Trophoblast cell (in vitro differentiated cells and primary cell): Measurements from ENCODE around the gene PTGR1.

ENCODE experiments used
- DNase-seq, 2 donors: peaks; one replicate each; pipeline ENCODE4 v3.0.0-alpha.2; 2016
- H2AFZ ChIP-seq: 2 replicates; pipeline ENCODE4 v1.6.1; 2013; ENCODE audit warnings: low read length, moderate library complexity, mild to moderate bottlenecking; ENCODE audit not compliant: insufficient read depth, poor library complexity
- H2AK5ac ChIP-seq: 2 replicates; pipeline ENCODE4 v1.6.1; 2013; ENCODE audit warnings: mild to moderate bottlenecking, low read length
- H2BK120ac ChIP-seq: 2 replicates; pipeline ENCODE4 v1.6.1; 2013; ENCODE audit warnings: low read length, mild to moderate bottlenecking, moderate library complexity; ENCODE audit not compliant: insufficient read depth, poor library complexity
- H2BK12ac ChIP-seq: 2 replicates; pipeline ENCODE4 v1.6.1; 2013; ENCODE audit warnings: mild to moderate bottlenecking, low read length, moderate library complexity
- H2BK5ac ChIP-seq: 2 replicates; pipeline ENCODE4 v1.6.1; 2013; ENCODE audit warnings: low read length, low read depth, moderate library complexity, mild to moderate bottlenecking; ENCODE audit not compliant: poor library complexity
- H3K14ac ChIP-seq: 2 replicates; pipeline ENCODE4 v1.6.1; 2013; ENCODE audit warnings: mild to moderate bottlenecking, low read length
- H3K18ac ChIP-seq: 2 replicates; pipeline ENCODE4 v1.6.1; 2013; ENCODE audit warnings: mild to moderate bottlenecking, low read length
- H3K23ac ChIP-seq: 2 replicates; pipeline ENCODE4 v1.6.1; 2013; ENCODE audit warnings: low read length
- H3K27ac ChIP-seq: 2 replicates; pipeline ENCODE4 v1.5.1; 2013; ENCODE audit warnings: low read depth, mild to moderate bottlenecking, inconsistent platforms, low read length, moderate library complexity
- H3K27me3 ChIP-seq: 2 replicates; pipeline ENCODE4 v1.6.1; 2013; ENCODE audit warnings: inconsistent platforms, mild to moderate bottlenecking, low read length, moderate library complexity; ENCODE audit not compliant: insufficient read depth
- H3K36me3 ChIP-seq, 2 experiments: 1 replicate in 1 of 2; 2 replicates in 1 of 2; pipeline ENCODE4 v1.6.1; 2013; ENCODE audit warnings: low read length in 2 of 2, mild to moderate bottlenecking in 2 of 2, moderate library complexity in 1 of 2; ENCODE audit not compliant: insufficient read depth in 2 of 2, control insufficient read depth in 1 of 2
- H3K4ac ChIP-seq: 2 replicates; pipeline ENCODE4 v1.6.1; 2013; ENCODE audit warnings: low read depth, mild to moderate bottlenecking, low read length, moderate library complexity
- H3K4me1 ChIP-seq, 2 experiments: 1 replicate in 1 of 2; 2 replicates in 1 of 2; pipeline ENCODE4 v1.6.1; 2013; ENCODE audit warnings: low read length in 2 of 2, mild to moderate bottlenecking in 2 of 2, moderate library complexity in 1 of 2; ENCODE audit not compliant: insufficient read depth in 2 of 2, control insufficient read depth in 1 of 2
- H3K4me2 ChIP-seq: 2 replicates; pipeline ENCODE4 v1.6.1; 2013; ENCODE audit warnings: inconsistent platforms, mild to moderate bottlenecking, low read length, moderate library complexity
- H3K4me3 ChIP-seq: 2 replicates; pipeline ENCODE4 v1.5.1; 2013; ENCODE audit warnings: mild to moderate bottlenecking, low read depth, low read length, inconsistent platforms
- H3K79me1 ChIP-seq: one replicate; pipeline ENCODE4 v1.6.1; 2013; ENCODE audit warnings: low read length
- H3K79me2 ChIP-seq: 2 replicates; pipeline ENCODE4 v1.6.1; 2013; ENCODE audit warnings: low read length, mild to moderate bottlenecking; ENCODE audit not compliant: control insufficient read depth, insufficient read depth, poor library complexity
- H3K9ac ChIP-seq: 2 replicates; pipeline ENCODE4 v1.6.1; 2013; ENCODE audit warnings: mild to moderate bottlenecking, low read length
- H3K9me3 ChIP-seq: 2 replicates; pipeline ENCODE4 v1.6.1; 2013; ENCODE audit warnings: low read depth, mild to moderate bottlenecking, control low read depth, inconsistent platforms, low read length; ENCODE audit not compliant: insufficient read depth
- H4K12ac ChIP-seq: 2 replicates; pipeline ENCODE4 v1.6.1; 2013; ENCODE audit warnings: low read depth, mild to moderate bottlenecking, low read length, moderate library complexity
- H4K8ac ChIP-seq: 2 replicates; pipeline ENCODE4 v1.6.1; 2013; ENCODE audit warnings: low read depth, mild to moderate bottlenecking, low read length, moderate library complexity
- H4K91ac ChIP-seq: one replicate; pipeline ENCODE4 v1.6.1; 2013; ENCODE audit warnings: low read depth, mild to moderate bottlenecking, low read length, moderate library complexity
- WGBS: extraction: QIAGEN DNeasy Blood & Tissue Kit; methylation state at CpG from one replicate; pipeline ENCODE4 v1.1.7; 2013; ENCODE audit warnings: missing lambda C conversion rate; ENCODE audit not compliant: insufficient read length, insufficient coverage; ENCODE audit errors: extremely low coverage; 5-methylcytosine and 5-hydroxymethylcytosine counted together

The PTGR1 gene

GRCh38 chr9:111645806-111646205, 46.4 kb upstream of the PTGR1 start:
- no peak overlapping the region for H3K14ac ChIP-seq
- no peak overlapping the region for H3K23ac ChIP-seq
- no peaks in the 10 kb centered on the region for H3K9me3 ChIP-seq
- no peaks in the 10 kb centered on the region for H3K79me1 ChIP-seq
- no peaks in the 10 kb centered on the region for H3K27me3 ChIP-seq
- H3K4me1 ChIP-seq: no peaks in the 10 kb centered on the region
- H3K9ac ChIP-seq: no peak overlapping the region
- H3K79me2 ChIP-seq: no peaks in the 10 kb centered on the region
- H2BK12ac ChIP-seq: no peak overlapping the region
- H3K4ac ChIP-seq: no peak overlapping the region
- no peak overlapping the region for H2AK5ac ChIP-seq
- no peak overlapping the region for H4K91ac ChIP-seq
- H3K36me3 ChIP-seq: peaks cover 3 to 4% of the 10 kb centered on the region in 2 experiments
- no peak overlapping the region for H3K4me2 ChIP-seq
- H3K4me3 ChIP-seq: no peak overlapping the region
- peak in 1 of 2 donors; percentile 50 for DNase-seq
- H3K27ac ChIP-seq: no peak overlapping the region
- no peak overlapping the region for H4K8ac ChIP-seq
- no CpG with 5 or more reads among the region's 1 CpG for WGBS
- no peak overlapping the region for H2AFZ ChIP-seq
- no peak overlapping the region for H4K12ac ChIP-seq
- no peak overlapping the region for H2BK120ac ChIP-seq
- no peak overlapping the region for H3K18ac ChIP-seq
- no peak overlapping the region for H2BK5ac ChIP-seq

DNA sequence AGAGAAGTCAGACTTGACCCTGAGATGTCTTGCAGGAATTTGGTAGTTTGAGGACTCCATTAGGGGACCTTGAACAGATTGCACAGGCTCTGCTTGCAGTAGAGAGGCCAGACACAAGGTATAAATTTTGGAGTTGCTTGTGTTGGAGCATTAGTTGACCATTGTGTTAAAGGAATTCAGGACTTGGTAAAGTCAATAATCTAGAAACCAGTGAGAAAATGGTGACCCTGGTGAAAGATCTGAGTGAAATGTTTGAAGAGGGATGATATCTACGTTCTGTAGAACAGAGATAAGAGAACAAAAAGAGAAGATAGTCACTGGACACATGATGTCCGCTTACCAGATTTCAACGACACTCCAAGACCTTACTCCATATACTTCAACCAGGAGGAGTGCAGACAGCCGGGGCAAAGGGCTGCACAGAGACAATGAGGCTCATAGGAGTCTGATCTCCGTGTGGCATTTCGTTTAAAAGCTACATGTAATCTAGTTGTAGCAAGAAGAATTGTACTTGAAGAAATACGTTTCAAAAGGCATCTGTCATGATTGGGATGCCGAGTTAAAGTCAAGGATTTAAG, 44.8 kb upstream of the PTGR1 start:
- Histone ChIP-seq H4K91ac (no peak overlapping the region), H4K8ac (no peak overlapping the region), H3K27me3 (no peaks in the 10 kb centered on the region), H3K36me3 (peaks cover 3% of the 10 kb centered on the region in 2 experiments), H3K79me2 (no peaks in the 10 kb centered on the region), H3K9ac (no peak overlapping the region), H4K12ac (no peak overlapping the region), H2AFZ (no peak overlapping the region), H3K4me1 (no peaks in the 10 kb centered on the region), H2BK120ac (no peak overlapping the region), H3K4me3 (no peak overlapping the region), H3K9me3 (no peaks in the 10 kb centered on the region), H3K23ac (no peak overlapping the region), H2BK5ac (no peak overlapping the region), H3K4me2 (no peak overlapping the region), H2BK12ac (no peak overlapping the region), H3K14ac (no peak overlapping the region), H3K27ac (no peak overlapping the region), H2AK5ac (no peak overlapping the region), H3K4ac (no peak overlapping the region), H3K18ac (no peak overlapping the region), H3K79me1 (no peaks in the 10 kb centered on the region)
- no peak for DNase-seq
- no CpG with 5 or more reads among the region's 8 CpGs for WGBS

GRCh38 chr9:111637421-111637950, 38.0 kb upstream of the PTGR1 start:
- H3K4me2 ChIP-seq: no peak overlapping the region
- H3K23ac ChIP-seq: no peak overlapping the region
- no peak overlapping the region for H2AK5ac ChIP-seq
- no peak overlapping the region for H3K18ac ChIP-seq
- no peak overlapping the region for H3K4me3 ChIP-seq
- H2BK12ac ChIP-seq: no peak overlapping the region
- no peak overlapping the region for H2BK5ac ChIP-seq
- peaks cover 1% of the 10 kb centered on the region for H3K79me2 ChIP-seq
- H3K36me3 ChIP-seq: no peaks in the 10 kb centered on the region
- no peak overlapping the region for H2AFZ ChIP-seq
- no peaks in the 10 kb centered on the region for H3K9me3 ChIP-seq
- H3K27me3 ChIP-seq: no peaks in the 10 kb centered on the region
- H2BK120ac ChIP-seq: no peak overlapping the region
- no peak overlapping the region for H4K8ac ChIP-seq
- no peak overlapping the region for H3K4ac ChIP-seq
- DNase-seq: no peak
- no CpG with 5 or more reads among the region's 6 CpGs for WGBS
- no peak overlapping the region for H3K27ac ChIP-seq
- H4K91ac ChIP-seq: no peak overlapping the region
- no peak overlapping the region for H3K14ac ChIP-seq
- H3K9ac ChIP-seq: no peak overlapping the region
- H3K79me1 ChIP-seq: no peaks in the 10 kb centered on the region
- no peak overlapping the region for H4K12ac ChIP-seq
- peaks cover 0 to 4% of the 10 kb centered on the region in 2 experiments for H3K4me1 ChIP-seq

DNA sequence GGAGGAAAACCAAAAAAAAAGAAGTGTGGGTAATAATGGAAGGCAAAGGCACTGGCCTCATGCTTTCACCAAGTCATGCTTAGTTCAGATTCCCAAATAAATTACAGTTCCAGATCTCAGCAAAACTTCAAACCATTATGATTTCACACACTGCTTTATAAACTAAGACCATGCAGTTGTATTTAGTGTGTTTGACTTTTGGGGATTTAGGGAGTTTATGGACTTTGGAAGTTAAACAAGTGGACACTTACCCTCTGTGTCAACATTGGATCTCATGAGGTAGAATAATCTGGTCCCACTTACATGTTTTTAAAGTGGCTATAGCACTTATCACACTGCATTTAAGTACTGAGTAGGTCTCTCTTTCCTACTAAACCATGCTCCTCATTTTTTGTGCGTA, 35.4 kb upstream of the PTGR1 start:
- Histone ChIP-seq H3K18ac (no peak overlapping the region), H2AFZ (no peak overlapping the region), H3K23ac (no peak overlapping the region), H2BK120ac (no peak overlapping the region), H3K36me3 (no peaks in the 10 kb centered on the region), H3K27me3 (no peaks in the 10 kb centered on the region), H2BK12ac (no peak overlapping the region), H2BK5ac (no peak overlapping the region), H3K79me2 (peaks cover 8% of the 10 kb centered on the region), H3K27ac (no peak overlapping the region), H4K12ac (no peak overlapping the region), H3K4me3 (no peak overlapping the region), H4K91ac (no peak overlapping the region), H2AK5ac (no peak overlapping the region), H3K4me1 (peaks cover 0 to 7% of the 10 kb centered on the region in 2 experiments), H3K79me1 (peaks cover 8% of the 10 kb centered on the region), H3K4ac (peak overlapping the region; percentile 55), H3K4me2 (no peak overlapping the region), H3K9me3 (no peaks in the 10 kb centered on the region), H4K8ac (no peak overlapping the region), H3K9ac (no peak overlapping the region), H3K14ac (no peak overlapping the region)
- no peak for DNase-seq
- WGBS: no CpG with 5 or more reads among the region's 1 CpG
